ENCODE measurements around the gene CD109.
"Not testable (repeated sequence)": the region's sequence is repeated elsewhere in the genome, so short reads cannot be mapped to it uniquely, and the experiment has no call there.

Gene CD109

GRCh38 chr6:73666393-73666792 lies 29.6 kb upstream of the CD109 start:
- Histone ChIP-seq H3K9me3 (ENCODE audit: insufficient read depth, low read depth, low read length) (no peaks in the 10 kb centered on the region), H3K4me1 (ENCODE audit: insufficient read depth, low read length) (no peaks in the 10 kb centered on the region), H3K36me3 (ENCODE audit: insufficient read depth, low read depth, low read length) (no peaks in the 10 kb centered on the region), H3K27ac (ENCODE audit: low read length) (no peak overlapping the region), H3K4me3 (ENCODE audit: low read length) (no peak overlapping the region), H3K27me3 (ENCODE audit: insufficient read depth, low read length) (no peaks in the 10 kb centered on the region), H3K9ac (ENCODE audit: low read depth, low read length) (no peak overlapping the region)

- H3K36me3 ChIP-seq (ENCODE audit: insufficient read depth, low read depth, low read length): no peaks in the 10 kb centered on the region
- no peaks in the 10 kb centered on the region for H3K27me3 ChIP-seq (ENCODE audit: insufficient read depth, low read length)
- no peak overlapping the region for H3K27ac ChIP-seq (ENCODE audit: low read length)
- H3K4me3 ChIP-seq (ENCODE audit: low read length): no peak overlapping the region
- no peaks in the 10 kb centered on the region for H3K9me3 ChIP-seq (ENCODE audit: insufficient read depth, low read depth, low read length)
- H3K4me1 ChIP-seq (ENCODE audit: insufficient read depth, low read length): no peaks in the 10 kb centered on the region
- H3K9ac ChIP-seq (ENCODE audit: low read depth, low read length): no peak overlapping the region
Observed at GRCh38 chr6:73667798-73668197, 28.2 kb upstream of the CD109 start.

DNA sequence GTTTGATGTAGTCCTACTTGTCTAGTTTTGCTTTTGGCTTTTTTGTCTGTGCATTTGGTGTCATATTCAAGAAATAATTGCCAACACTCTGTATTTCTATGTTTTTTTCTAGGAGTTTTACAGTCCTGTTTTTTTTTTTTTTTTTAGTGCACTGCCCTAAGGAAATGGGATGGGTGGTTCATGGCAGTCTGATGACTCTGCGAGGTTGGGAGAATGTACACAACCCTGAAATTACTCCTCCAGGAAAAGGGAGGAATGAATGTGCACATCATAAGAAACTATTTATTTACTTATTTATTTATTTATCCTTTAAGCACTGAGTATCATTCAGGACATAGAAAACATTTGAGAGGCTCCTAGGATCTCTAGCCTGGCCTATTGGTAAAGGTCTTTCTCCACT lies 27.0 kb upstream of the CD109 start:
- no peak overlapping the region for H3K27ac ChIP-seq (ENCODE audit: low read length)
- H3K9me3 ChIP-seq (ENCODE audit: insufficient read depth, low read depth, low read length): no peaks in the 10 kb centered on the region
- no peak overlapping the region for H3K9ac ChIP-seq (ENCODE audit: low read depth, low read length)
- no peaks in the 10 kb centered on the region for H3K36me3 ChIP-seq (ENCODE audit: insufficient read depth, low read depth, low read length)
- H3K27me3 ChIP-seq (ENCODE audit: insufficient read depth, low read length): no peaks in the 10 kb centered on the region
- no peak overlapping the region for H3K4me3 ChIP-seq (ENCODE audit: low read length)
- H3K4me1 ChIP-seq (ENCODE audit: insufficient read depth, low read length): no peaks in the 10 kb centered on the region

DNA sequence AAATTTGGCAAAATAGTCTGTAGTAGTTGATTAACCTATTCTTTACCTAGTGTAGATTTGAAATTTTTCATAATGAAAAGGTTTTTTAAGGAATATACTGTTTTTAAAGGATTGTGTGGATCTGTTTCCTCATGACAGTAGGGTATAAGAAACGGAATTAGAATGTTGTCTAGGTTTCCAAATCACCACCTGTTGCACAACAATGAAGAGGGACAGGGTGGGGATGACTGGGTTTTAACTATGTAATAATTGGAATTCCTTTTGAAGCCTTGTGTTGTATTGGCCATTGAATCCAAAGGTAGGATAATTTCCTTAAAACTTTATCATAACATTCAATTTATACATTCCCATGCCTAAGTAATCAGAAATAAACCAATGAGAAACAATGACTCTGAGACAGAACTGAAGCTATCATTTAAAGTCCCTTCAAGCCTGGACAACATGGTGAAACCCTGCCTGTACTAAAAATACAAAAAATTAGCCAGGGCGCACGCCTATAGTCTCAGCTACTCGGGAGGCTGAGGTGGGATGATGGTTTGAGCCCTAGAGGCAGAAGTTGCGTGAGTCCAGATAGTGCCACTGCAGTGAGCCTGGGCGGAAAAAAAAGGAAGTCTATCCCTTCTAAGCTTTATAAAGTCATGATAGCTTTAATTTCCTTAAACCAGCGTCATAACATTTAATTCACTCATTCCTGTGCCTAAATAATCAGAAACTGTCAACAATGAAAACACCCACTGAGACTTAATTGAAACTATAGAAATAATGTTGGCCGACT lies 23.9 kb upstream of the CD109 start:
- Histone ChIP-seq H3K27me3 (ENCODE audit: insufficient read depth, low read length) (no peaks in the 10 kb centered on the region), H3K4me3 (ENCODE audit: low read length) (no peak overlapping the region), H3K9me3 (ENCODE audit: insufficient read depth, low read depth, low read length) (no peaks in the 10 kb centered on the region), H3K4me1 (ENCODE audit: insufficient read depth, low read length) (no peaks in the 10 kb centered on the region), H3K36me3 (ENCODE audit: insufficient read depth, low read depth, low read length) (no peaks in the 10 kb centered on the region), H3K27ac (ENCODE audit: low read length) (no peak overlapping the region), H3K9ac (ENCODE audit: low read depth, low read length) (no peak overlapping the region)

GRCh38 chr6:73675466-73676098 lies 20.4 kb upstream of the CD109 start:
- H3K27me3 ChIP-seq (ENCODE audit: insufficient read depth, low read length): no peaks in the 10 kb centered on the region
- H3K9ac ChIP-seq (ENCODE audit: low read depth, low read length): no peak overlapping the region
- H3K27ac ChIP-seq (ENCODE audit: low read length): no peak overlapping the region
- no peaks in the 10 kb centered on the region for H3K9me3 ChIP-seq (ENCODE audit: insufficient read depth, low read depth, low read length)
- H3K36me3 ChIP-seq (ENCODE audit: insufficient read depth, low read depth, low read length): no peaks in the 10 kb centered on the region
- H3K4me1 ChIP-seq (ENCODE audit: insufficient read depth, low read length): no peaks in the 10 kb centered on the region
- H3K4me3 ChIP-seq (ENCODE audit: low read length): no peak overlapping the region

GRCh38 chr6:73679009-73679408 lies 17.0 kb upstream of the CD109 start:
- no peak overlapping the region for H3K4me3 ChIP-seq (ENCODE audit: low read length)
- peaks cover 3% of the 10 kb centered on the region; the same call in 1 of the 2 replicates for H3K9me3 ChIP-seq (ENCODE audit: insufficient read depth, low read depth, low read length)
- H3K36me3 ChIP-seq (ENCODE audit: insufficient read depth, low read depth, low read length): no peaks in the 10 kb centered on the region
- H3K9ac ChIP-seq (ENCODE audit: low read depth, low read length): no peak overlapping the region
- H3K27me3 ChIP-seq (ENCODE audit: insufficient read depth, low read length): no peaks in the 10 kb centered on the region
- H3K27ac ChIP-seq (ENCODE audit: low read length): no peak overlapping the region
- no peaks in the 10 kb centered on the region for H3K4me1 ChIP-seq (ENCODE audit: insufficient read depth, low read length)

- H3K36me3 ChIP-seq (ENCODE audit: insufficient read depth, low read depth, low read length); H3K27me3 ChIP-seq (ENCODE audit: insufficient read depth, low read length); H3K4me3 ChIP-seq (ENCODE audit: low read length); H3K4me1 ChIP-seq (ENCODE audit: insufficient read depth, low read length); H3K9me3 ChIP-seq (ENCODE audit: insufficient read depth, low read depth, low read length); H3K9ac ChIP-seq (ENCODE audit: low read depth, low read length); H3K27ac ChIP-seq (ENCODE audit: low read length): not testable (repeated sequence)
Observed at GRCh38 chr6:73679846-73680245, 16.2 kb upstream of the CD109 start.

- H3K4me3 ChIP-seq (ENCODE audit: low read length): no peak overlapping the region
- no peak overlapping the region for H3K27ac ChIP-seq (ENCODE audit: low read length)
- no peaks in the 10 kb centered on the region for H3K27me3 ChIP-seq (ENCODE audit: insufficient read depth, low read length)
Observed at GRCh38 chr6:73680289-73680918, 15.6 kb upstream of the CD109 start.

GRCh38 chr6:73683574-73683973 lies 12.4 kb upstream of the CD109 start:
- H3K27ac ChIP-seq (ENCODE audit: low read length); H3K4me3 ChIP-seq (ENCODE audit: low read length); H3K9ac ChIP-seq (ENCODE audit: low read depth, low read length): not testable (repeated sequence)

More at GRCh38 chr6:73680289-73680918, 15.6 kb upstream of the CD109 start:
- no peak overlapping the region for H3K9ac ChIP-seq (ENCODE audit: low read depth, low read length)
- peaks cover 3% of the 10 kb centered on the region; the same call in 1 of the 2 replicates for H3K9me3 ChIP-seq (ENCODE audit: insufficient read depth, low read depth, low read length)
- no peaks in the 10 kb centered on the region for H3K36me3 ChIP-seq (ENCODE audit: insufficient read depth, low read depth, low read length)
- H3K4me1 ChIP-seq (ENCODE audit: insufficient read depth, low read length): no peaks in the 10 kb centered on the region

GRCh38 chr6:73688351-73688750 lies 7.7 kb upstream of the CD109 start:
- no peak overlapping the region for H3K27ac ChIP-seq (ENCODE audit: low read length)
- no peak overlapping the region for H3K9ac ChIP-seq (ENCODE audit: low read depth, low read length)

More at GRCh38 chr6:73683574-73683973, 12.4 kb upstream of the CD109 start:
- H3K27me3 ChIP-seq (ENCODE audit: insufficient read depth, low read length); H3K4me1 ChIP-seq (ENCODE audit: insufficient read depth, low read length); H3K36me3 ChIP-seq (ENCODE audit: insufficient read depth, low read depth, low read length); H3K9me3 ChIP-seq (ENCODE audit: insufficient read depth, low read depth, low read length): not testable (repeated sequence)

GRCh38 chr6:73690056-73690455 lies 5.9 kb upstream of the CD109 start:
- Histone ChIP-seq H3K9me3 (ENCODE audit: insufficient read depth, low read depth, low read length) (peaks cover 6% of the 10 kb centered on the region; the same call in 1 of the 2 replicates), H3K4me3 (ENCODE audit: low read length) (no peak overlapping the region), H3K9ac (ENCODE audit: low read depth, low read length) (no peak overlapping the region), H3K27me3 (ENCODE audit: insufficient read depth, low read length) (peaks cover 10% of the 10 kb centered on the region), H3K4me1 (ENCODE audit: insufficient read depth, low read length) (0 out of 2 replicates have a peak, but pooled peaks cover 4% of the 10 kb centered on the region), H3K36me3 (ENCODE audit: insufficient read depth, low read depth, low read length) (no peaks in the 10 kb centered on the region), H3K27ac (ENCODE audit: low read length) (no peak overlapping the region)

More at GRCh38 chr6:73688351-73688750, 7.7 kb upstream of the CD109 start:
- H3K4me1 ChIP-seq (ENCODE audit: insufficient read depth, low read length): no peaks in the 10 kb centered on the region
- H3K36me3 ChIP-seq (ENCODE audit: insufficient read depth, low read depth, low read length): no peaks in the 10 kb centered on the region
- H3K9me3 ChIP-seq (ENCODE audit: insufficient read depth, low read depth, low read length): peaks cover 5% of the 10 kb centered on the region; the same call in 1 of the 2 replicates
- H3K27me3 ChIP-seq (ENCODE audit: insufficient read depth, low read length): no peaks in the 10 kb centered on the region
- no peak overlapping the region for H3K4me3 ChIP-seq (ENCODE audit: low read length)

Measured in iPS-20b (cell line).